Activated CD4-positive, alpha-beta T cell treated with anti-CD3 and anti-CD28 coated beads, Interleukin-2, amount 50 U/mL, for 16 hours (primary cell): ENCODE measurements around the gene OLFML2B.

Experiments
- DNase-seq: peaks from one replicate; pipeline ENCODE4 v3.0.0-alpha.2; 2020

The OLFML2B gene

GRCh38 chr1:161973924-161974845, 49.5 kb downstream of the OLFML2B start:
- no peak for DNase-seq

DNA sequence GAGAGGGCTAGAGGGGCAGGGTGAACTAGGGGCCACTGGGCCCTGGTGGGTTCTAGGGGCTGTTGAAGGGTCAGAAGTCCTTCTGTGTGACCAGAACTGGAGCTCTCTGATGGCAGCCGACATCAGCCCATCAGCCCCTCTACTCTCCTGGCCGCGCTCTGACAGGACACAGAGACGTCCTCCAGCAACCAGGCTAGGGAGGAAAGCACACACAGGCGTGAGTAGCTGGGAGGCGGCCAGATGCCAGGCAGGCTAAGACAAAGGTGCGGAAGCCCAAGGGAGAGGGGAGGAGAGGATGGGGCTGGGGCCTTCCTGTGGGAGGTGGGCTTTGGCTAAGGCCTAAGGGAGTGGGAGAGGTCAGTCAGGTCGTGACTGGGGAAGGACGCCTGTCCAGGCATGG, 50.8 kb downstream of the OLFML2B start:
- DNase-seq, result no peak

GRCh38 chr1:161970633-161971032, 53.0 kb downstream of the OLFML2B start:
- no peak for DNase-seq

DNA sequence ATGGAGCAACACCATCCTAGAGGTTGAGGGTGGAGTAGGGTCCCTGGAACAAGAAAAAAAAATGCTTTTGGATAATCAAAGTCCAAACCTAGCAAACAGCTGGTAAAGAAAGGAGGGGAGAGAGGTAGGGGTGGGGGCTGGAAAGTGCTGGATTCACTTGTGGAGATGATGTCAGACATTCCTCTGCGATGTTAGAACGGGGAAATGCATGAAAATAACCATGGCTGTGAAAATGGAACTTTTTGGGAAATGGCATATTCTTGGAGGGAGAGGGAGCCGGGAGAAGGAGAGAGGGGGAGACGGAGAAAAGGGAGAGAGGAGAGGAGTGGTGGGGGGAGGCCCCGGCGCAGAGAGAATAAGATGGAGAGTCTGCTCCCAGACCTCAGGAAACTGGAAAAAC, 53.6 kb downstream of the OLFML2B start:
- DNase-seq, result no peak

DNA sequence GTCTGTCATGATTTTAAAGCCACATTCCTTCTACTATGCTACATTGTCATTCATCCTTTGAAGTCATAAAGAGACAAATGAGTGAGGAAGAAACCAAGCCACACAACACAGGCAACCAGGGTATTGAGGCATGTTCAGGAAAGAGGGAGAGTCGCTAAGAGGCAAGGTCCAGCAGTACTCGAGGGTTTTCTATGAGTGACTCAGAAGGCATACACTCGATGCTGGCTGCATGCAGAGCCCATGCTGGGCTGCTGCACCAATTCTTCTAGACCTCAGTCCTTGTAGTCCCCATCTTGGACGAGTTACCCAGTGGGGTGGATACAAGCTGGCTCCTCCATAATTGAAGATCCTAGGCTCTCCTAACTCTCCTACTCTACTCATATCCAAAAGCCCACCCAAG, 57.6 kb downstream of the OLFML2B start:
- no peak for DNase-seq

DNA sequence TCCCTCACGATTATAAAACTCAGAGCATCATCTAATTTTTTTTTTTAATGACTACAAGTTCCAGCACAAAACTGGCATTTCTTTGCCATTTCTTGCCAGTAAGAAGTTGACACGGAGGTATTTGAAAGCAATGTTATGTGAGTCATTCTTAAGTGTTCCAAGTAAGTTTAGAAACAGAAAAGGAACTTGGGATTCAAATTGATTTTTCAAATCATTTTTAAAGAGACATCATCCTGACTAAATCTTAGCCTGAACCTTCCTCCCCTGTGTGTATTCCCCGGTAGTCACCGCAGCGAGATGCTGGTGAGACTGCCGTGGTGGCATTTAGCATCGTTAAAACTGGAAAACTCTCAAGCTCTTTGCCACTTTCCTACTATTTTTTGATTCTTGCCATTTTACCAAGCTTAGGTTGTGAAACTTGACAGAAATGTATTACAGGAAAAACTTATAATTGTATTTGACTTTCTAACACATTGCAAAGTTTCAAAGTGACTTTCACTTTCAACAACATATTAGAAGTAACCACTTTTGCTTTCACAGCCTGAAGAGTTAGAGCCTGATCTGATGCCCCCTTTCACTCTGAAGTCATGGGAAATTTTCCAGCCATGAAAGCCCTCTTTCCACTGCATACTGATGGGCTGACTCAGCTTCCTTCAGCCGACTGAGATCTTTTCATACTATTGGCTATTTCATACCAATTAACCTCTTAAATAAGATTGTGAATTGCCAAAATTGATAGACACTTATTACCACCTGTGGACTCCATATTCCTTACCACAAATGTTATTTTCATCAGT, 61.4 kb downstream of the OLFML2B start:
- DNase-seq, result peak; percentile 74

DNA sequence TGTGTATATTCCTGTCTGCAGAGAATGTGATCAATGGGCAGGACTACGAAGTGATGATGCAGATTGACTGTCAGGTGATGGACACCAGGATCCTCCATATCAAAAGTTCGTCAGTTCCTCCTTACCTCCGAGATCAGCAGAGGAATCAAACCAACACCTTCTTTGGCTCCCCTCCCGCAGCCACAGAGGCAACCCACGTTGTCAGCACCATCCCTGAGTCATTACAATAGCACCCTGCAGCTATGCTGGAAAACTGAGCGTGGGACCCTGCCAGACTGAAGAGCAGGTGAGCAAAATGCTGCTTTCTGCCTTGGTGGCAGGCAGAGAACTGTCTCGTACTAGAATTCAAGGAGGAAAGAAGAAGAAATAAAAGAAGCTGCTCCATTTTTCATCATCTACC, 65.2 kb downstream of the OLFML2B start:
- DNase-seq, result no peak

- no peak for DNase-seq
Measured at GRCh38 chr1:161956930-161957329, 66.7 kb downstream of the OLFML2B start.

DNA sequence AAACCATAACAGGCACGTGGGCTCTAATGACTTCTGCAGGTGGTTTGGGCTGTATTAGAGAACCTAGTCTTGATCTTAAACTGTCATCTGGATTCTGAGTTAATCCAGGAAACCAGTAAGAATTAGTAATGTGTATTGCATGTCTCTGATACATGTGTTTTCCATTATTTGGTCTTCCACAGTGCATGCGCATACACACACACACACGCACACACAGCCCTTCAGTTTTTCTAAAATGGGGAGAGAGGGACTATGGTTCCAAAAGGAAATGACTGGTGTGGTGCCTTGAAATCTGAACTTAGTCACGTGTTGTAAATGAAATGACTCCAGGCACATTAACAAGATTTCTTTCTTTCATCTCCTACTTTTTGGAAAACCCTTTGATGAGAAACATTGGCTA, 67.6 kb downstream of the OLFML2B start:
- DNase-seq, result no peak

- no peak for DNase-seq
Measured at GRCh38 chr1:161955606-161956005, 68.1 kb downstream of the OLFML2B start.

DNA sequence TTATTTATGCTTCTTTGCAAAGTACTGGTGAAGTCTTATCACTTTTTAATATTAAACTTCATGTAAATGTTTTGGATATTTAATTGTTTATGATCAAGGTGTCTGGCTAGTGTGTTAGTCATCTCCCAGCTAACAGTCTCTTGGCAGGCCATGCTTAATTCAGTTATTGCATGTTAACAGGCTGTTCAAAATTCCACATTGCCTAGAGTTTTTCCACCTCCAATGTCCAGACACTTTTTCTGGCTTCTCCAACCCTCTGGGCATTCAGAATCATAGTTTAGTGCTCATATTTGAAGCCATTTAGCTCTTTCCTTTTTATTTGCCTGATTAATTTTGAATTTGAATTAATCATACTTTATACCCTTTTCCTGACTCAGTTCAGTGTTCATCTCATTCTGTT, 69.2 kb downstream of the OLFML2B start:
- no peak for DNase-seq

DNA sequence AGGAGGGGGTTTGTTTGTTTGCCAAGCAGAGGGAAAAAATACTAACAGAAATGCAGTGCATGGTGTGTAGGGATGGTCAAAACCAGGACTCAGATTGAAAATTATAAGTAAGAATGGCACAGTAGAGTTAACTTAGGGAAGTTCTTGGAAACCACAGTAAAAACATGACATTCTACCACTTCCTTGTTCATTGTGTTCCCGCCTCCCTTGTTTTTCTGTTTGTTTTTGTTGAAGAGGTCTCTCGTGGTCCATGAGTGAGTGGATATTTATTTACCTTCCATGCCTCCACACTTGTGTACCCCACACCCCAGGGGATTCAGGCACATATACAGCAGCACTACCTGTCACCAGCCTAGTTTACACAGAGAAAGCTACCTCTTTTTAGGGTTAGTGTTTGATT, 69.6 kb downstream of the OLFML2B start:
- DNase-seq, result no peak

GRCh38 chr1:161953256-161953920, 70.3 kb downstream of the OLFML2B start:
- DNase-seq, result no peak

- no peak for DNase-seq
Measured at GRCh38 chr1:161952607-161953172, 71.0 kb downstream of the OLFML2B start.

DNA sequence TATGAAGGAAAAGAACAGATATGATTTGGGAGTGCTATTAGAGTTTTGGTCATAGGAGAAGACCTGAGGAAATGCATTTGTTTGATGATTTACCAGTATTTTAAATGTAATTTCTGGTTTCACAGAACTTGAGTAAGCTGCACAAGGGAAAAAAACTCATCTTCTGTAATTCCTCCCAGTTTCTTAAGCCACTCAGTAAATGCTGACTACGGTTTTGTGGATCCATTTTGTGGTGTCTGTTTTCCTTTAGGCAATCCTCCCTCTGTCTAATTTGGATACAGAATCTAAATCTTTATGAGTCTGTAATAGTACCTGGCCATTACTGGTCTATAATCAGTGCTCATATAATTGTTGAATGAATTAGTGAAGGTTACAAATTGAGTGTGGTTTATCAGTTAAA, 72.0 kb downstream of the OLFML2B start:
- no peak for DNase-seq

GRCh38 chr1:161950377-161950776, 73.3 kb downstream of the OLFML2B start:
- DNase-seq, result no peak

GRCh38 chr1:161949548-161949947, 74.1 kb downstream of the OLFML2B start:
- no peak for DNase-seq

DNA sequence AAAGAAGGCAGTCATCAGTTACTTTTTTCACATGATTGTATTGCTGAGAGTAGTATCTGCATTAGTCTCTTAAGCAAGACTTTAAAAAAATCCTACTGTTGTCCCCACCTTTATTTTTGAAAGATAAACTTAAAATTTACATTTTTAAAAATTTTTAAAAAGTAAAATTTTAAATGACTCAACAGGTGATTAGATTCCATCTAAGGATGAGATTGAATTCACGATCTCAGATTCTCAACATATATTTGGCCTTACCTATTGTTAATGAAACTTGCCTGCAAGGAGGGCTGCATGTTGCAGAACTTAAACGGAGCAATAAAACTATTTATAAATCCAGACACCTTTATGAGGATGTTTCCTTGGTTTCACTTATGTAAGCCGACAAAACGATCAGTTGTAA, 75.2 kb downstream of the OLFML2B start:
- no peak for DNase-seq

GRCh38 chr1:161946071-161946987, 77.3 kb downstream of the OLFML2B start:
- DNase-seq, result no peak

DNA sequence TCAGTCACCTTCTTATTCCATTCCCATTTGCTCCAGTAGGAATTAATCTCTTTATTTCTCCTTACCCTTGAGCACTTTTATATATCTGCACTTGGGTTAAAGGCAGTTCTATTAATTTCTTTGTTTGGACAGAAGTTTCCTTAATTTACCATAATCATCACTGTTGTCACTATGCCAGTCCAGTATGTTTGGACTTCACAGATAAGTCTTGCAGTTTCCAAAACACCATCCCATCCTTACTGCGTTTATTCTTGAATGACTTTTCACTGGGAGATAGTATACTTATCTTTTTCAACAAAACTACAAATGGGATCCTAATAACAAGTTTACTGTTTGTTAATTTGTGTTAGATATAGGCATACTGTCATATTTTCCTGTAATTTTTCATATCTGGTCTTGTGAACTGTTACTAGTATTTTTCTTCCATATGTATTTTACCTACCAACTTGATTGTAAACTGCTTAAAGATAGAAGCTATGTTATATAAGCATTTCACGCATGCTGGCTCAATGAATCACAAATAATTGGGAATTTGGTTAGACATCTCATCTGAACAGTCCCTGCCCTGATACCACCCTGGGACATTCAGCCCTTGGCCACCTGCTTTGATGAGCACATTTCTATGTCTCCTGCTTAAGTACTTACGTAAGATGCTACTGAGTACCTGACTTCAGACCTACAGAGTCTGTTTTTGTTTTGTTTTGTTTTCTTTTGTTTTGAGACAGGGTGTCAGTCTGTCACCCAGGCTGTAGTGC, 78.2 kb downstream of the OLFML2B start:
- no peak for DNase-seq

DNA sequence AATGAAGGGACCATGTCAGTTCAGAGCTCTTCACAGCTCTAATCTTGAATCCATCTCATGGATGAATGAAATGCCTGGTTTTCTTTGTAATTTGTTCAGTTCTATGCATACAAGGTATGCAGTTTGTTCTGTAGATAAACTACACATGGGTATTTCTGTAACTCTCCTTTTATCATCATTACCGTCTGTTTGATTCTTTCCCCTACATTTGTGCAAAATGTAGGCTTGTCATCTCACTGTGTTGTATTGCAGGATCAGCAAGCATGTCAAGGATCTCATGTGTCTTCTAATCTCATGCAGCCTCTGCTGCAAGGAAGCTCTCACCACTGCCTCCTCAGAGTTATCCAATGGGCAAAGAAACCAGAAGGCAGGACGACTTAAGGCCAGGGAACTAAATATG, 79.3 kb downstream of the OLFML2B start:
- DNase-seq, result no peak
